ENCODE measurements around the gene ATP13A5.

Gene ATP13A5

DNA sequence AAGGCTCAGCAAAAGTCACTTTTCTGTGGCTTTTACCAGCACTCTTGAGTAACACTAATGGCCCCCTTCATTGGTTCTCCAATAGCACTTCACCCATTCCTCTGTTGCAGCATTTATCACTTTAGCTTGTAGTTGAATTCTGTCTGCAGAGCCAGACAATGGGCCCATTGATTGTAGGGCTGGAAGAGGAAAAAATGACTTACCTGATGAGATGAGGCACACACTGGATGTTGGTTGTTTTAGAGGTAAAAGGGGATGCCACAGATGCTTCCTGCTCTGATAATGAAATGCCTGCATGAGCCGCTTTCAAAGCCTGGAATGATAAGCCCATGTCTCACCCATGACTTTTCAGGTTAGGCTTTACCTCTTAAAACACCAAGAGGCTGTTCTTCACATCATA lies 73.2 kb downstream of the ATP13A5 start:
- no peak overlapping the region for H3K4me3 ChIP-seq (ENCODE audit: low read depth in 1 of 2, low read length in 2 of 2)
- H3K27ac ChIP-seq (ENCODE audit: low read length), result no peak overlapping the region
- H3K79me2 ChIP-seq (ENCODE audit: insufficient read depth, low read length), result no peaks in the 10 kb centered on the region
- ATAC-seq (ENCODE audit: insufficient read depth, low read depth), result no peak
- no peak overlapping the region for H3K9ac ChIP-seq (ENCODE audit: low read depth, low read length)
- no peaks in the 10 kb centered on the region for H4K20me1 ChIP-seq (ENCODE audit: insufficient read depth, low read length)
- no peaks in the 10 kb centered on the region for H3K36me3 ChIP-seq (ENCODE audit: insufficient read depth, low read length)
- H2AFZ ChIP-seq (ENCODE audit: low read depth, low read length), result no peak overlapping the region
- TF ChIP-seq EZH2 (IDR thresholded peaks at IDR 0.05; ENCODE audit: borderline replicate concordance, low read depth, low read length, severe bottlenecking) (no peak), CTCF (IDR thresholded peaks at IDR 0.05; ENCODE audit: borderline replicate concordance, extremely low read depth, low read length, poor library complexity, severe bottlenecking) (no peak)
- H3K9me3 ChIP-seq (ENCODE audit: insufficient read depth, low read length, severe bottlenecking), result no peaks in the 10 kb centered on the region
- H3K4me1 ChIP-seq (ENCODE audit: insufficient read depth, low read length), result no peaks in the 10 kb centered on the region
- H3K4me2 ChIP-seq (ENCODE audit: insufficient read depth, low read length), result no peak overlapping the region
- no peak for DNase-seq
- peaks cover 4% of the 10 kb centered on the region for H3K27me3 ChIP-seq (ENCODE audit: insufficient read depth, low read length, poor library complexity)

DNA sequence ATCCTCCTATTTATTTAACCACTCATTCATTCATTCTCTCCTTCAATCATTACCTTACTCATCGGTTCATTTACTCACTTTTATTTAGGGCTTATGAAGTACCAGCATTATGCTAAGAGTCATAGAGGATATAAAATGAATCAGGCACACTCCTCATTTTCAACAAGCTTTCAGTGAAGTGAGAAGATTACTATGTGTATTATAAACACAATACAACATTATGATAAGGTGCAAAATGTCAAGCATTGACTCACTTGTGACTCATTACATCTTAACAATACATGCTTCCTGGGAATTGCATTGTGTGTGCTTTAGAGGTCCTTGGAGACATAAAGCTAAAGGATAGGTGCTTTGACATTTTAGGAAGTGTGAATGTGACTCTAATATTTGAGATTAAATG lies 77.1 kb downstream of the ATP13A5 start:
- no peaks in the 10 kb centered on the region for H3K36me3 ChIP-seq (ENCODE audit: insufficient read depth, low read length)
- H4K20me1 ChIP-seq (ENCODE audit: insufficient read depth, low read length), result no peaks in the 10 kb centered on the region
- no peaks in the 10 kb centered on the region for H3K79me2 ChIP-seq (ENCODE audit: insufficient read depth, low read length)
- no peak overlapping the region for H3K27ac ChIP-seq (ENCODE audit: low read length)
- no peak overlapping the region for H3K4me3 ChIP-seq (ENCODE audit: low read depth in 1 of 2, low read length in 2 of 2)
- TF ChIP-seq EZH2 (IDR thresholded peaks at IDR 0.05; ENCODE audit: borderline replicate concordance, low read depth, low read length, severe bottlenecking) (no peak), CTCF (IDR thresholded peaks at IDR 0.05; ENCODE audit: borderline replicate concordance, extremely low read depth, low read length, poor library complexity, severe bottlenecking) (no peak)
- ATAC-seq (ENCODE audit: insufficient read depth, low read depth), result no peak
- DNase-seq, result no peak
- H2AFZ ChIP-seq (ENCODE audit: low read depth, low read length), result no peak overlapping the region
- no peak overlapping the region for H3K9ac ChIP-seq (ENCODE audit: low read depth, low read length)
- no peaks in the 10 kb centered on the region for H3K4me1 ChIP-seq (ENCODE audit: insufficient read depth, low read length)
- H3K27me3 ChIP-seq (ENCODE audit: insufficient read depth, low read length, poor library complexity), result no peaks in the 10 kb centered on the region
- H3K9me3 ChIP-seq (ENCODE audit: insufficient read depth, low read length, severe bottlenecking), result no peaks in the 10 kb centered on the region
- H3K4me2 ChIP-seq (ENCODE audit: insufficient read depth, low read length), result no peak overlapping the region

DNA sequence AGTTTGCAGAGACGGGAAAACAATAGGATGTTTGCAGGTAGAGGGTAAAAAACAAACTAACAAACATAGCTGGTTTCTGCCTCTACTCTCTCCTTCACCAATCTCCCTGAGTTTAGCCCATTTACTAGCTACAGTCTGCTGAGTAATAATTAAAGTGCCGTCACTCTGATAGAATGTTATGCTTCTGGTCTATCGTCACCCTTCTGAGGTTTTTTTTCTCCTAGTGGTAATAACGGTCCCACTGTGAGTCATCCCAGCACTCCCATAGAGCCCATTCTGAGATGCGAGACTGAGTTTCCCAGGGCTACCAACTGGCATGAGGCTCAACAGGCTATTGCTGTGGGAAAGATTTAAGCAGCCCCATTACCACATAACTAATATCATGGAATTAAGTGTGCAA lies 81.1 kb downstream of the ATP13A5 start:
- H3K79me2 ChIP-seq (ENCODE audit: insufficient read depth, low read length), result no peaks in the 10 kb centered on the region
- no peaks in the 10 kb centered on the region for H3K27me3 ChIP-seq (ENCODE audit: insufficient read depth, low read length, poor library complexity)
- no peak overlapping the region for H2AFZ ChIP-seq (ENCODE audit: low read depth, low read length)
- H3K4me3 ChIP-seq (ENCODE audit: low read depth in 1 of 2, low read length in 2 of 2), result no peak overlapping the region
- H4K20me1 ChIP-seq (ENCODE audit: insufficient read depth, low read length), result no peaks in the 10 kb centered on the region
- no peak overlapping the region for H3K9ac ChIP-seq (ENCODE audit: low read depth, low read length)
- H3K36me3 ChIP-seq (ENCODE audit: insufficient read depth, low read length), result no peaks in the 10 kb centered on the region
- no peak for ATAC-seq (ENCODE audit: insufficient read depth, low read depth)
- TF ChIP-seq EZH2 (IDR thresholded peaks at IDR 0.05; ENCODE audit: borderline replicate concordance, low read depth, low read length, severe bottlenecking) (no peak), CTCF (IDR thresholded peaks at IDR 0.05; ENCODE audit: borderline replicate concordance, extremely low read depth, low read length, poor library complexity, severe bottlenecking) (no peak)
- no peak for DNase-seq
- no peak overlapping the region for H3K27ac ChIP-seq (ENCODE audit: low read length)
- no peak overlapping the region for H3K4me2 ChIP-seq (ENCODE audit: insufficient read depth, low read length)
- no peaks in the 10 kb centered on the region for H3K9me3 ChIP-seq (ENCODE audit: insufficient read depth, low read length, severe bottlenecking)
- H3K4me1 ChIP-seq (ENCODE audit: insufficient read depth, low read length), result no peaks in the 10 kb centered on the region

DNA sequence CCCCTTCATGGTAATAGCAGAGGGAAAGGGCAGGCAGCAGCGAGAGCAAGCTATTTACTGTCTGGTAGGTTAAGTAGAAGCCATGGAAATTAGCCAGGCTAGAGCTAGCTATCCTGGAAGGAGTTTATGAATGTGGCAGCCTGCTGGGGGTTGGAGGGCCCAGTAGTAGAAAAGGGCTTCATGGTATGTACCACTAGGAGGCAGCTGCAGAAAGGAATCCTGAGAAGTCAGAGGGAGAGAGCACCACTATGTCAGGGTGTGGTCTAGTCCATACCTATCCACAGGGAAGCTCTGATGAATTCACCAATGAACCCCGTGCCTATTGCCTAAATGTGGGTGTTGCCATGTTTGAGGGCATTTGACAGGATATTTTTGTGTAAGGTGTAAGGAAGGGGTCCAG lies 82.6 kb downstream of the ATP13A5 start:
- ATAC-seq (ENCODE audit: insufficient read depth, low read depth) (no peak), DNase-seq (no peak)
- H3K79me2 ChIP-seq (ENCODE audit: insufficient read depth, low read length), result no peaks in the 10 kb centered on the region
- no peaks in the 10 kb centered on the region for H3K36me3 ChIP-seq (ENCODE audit: insufficient read depth, low read length)
- no peak overlapping the region for H2AFZ ChIP-seq (ENCODE audit: low read depth, low read length)
- no peak overlapping the region for H3K27ac ChIP-seq (ENCODE audit: low read length)
- TF ChIP-seq CTCF (IDR thresholded peaks at IDR 0.05; ENCODE audit: borderline replicate concordance, extremely low read depth, low read length, poor library complexity, severe bottlenecking), result no peak
- TF ChIP-seq EZH2 (IDR thresholded peaks at IDR 0.05; ENCODE audit: borderline replicate concordance, low read depth, low read length, severe bottlenecking), result no peak
- no peaks in the 10 kb centered on the region for H3K27me3 ChIP-seq (ENCODE audit: insufficient read depth, low read length, poor library complexity)
- no peaks in the 10 kb centered on the region for H3K4me1 ChIP-seq (ENCODE audit: insufficient read depth, low read length)
- H3K4me3 ChIP-seq (ENCODE audit: low read depth in 1 of 2, low read length in 2 of 2), result no peak overlapping the region
- peaks cover 9% of the 10 kb centered on the region for H3K9me3 ChIP-seq (ENCODE audit: insufficient read depth, low read length, severe bottlenecking)
- H3K9ac ChIP-seq (ENCODE audit: low read depth, low read length), result no peak overlapping the region
- H4K20me1 ChIP-seq (ENCODE audit: insufficient read depth, low read length), result no peaks in the 10 kb centered on the region
- no peak overlapping the region for H3K4me2 ChIP-seq (ENCODE audit: insufficient read depth, low read length)
